GM21717 (cell line): ENCODE results near the gene COQ8B.
"Not testable (repeated sequence)": the region's sequence is repeated elsewhere in the genome, so short reads cannot be mapped to it uniquely, and the experiment has no call there.

Experiments
- ATAC-seq: cut with Tn5 transposase; IDR thresholded peaks from one replicate; pipeline ENCODE4 v1.9.1; 2021; ENCODE audit warnings: mild to moderate bottlenecking, moderate library complexity; ENCODE audit not compliant: unreplicated experiment

Gene COQ8B

GRCh38 chr19:40716482-40717324, at the start of gene COQ8B, which contains the start of gene ITPKC:
Gene COQ8B (minus strand): TSS chr19:40716886. CDS start chr19:40714632, 2,254 bp downstream.
Gene ITPKC (plus strand): TSS chr19:40717112. CDS start chr19:40717136, 24 bp downstream.
- ATAC-seq: peak; percentile 56

GRCh38 chr19:40766385-40766784, 49.7 kb upstream of the COQ8B start:
- ATAC-seq: not testable (repeated sequence)

GRCh38 chr19:40763963-40764362, 47.3 kb upstream of the COQ8B start:
- no peak for ATAC-seq

GRCh38 chr19:40763526-40763925, 46.8 kb upstream of the COQ8B start:
- no peak for ATAC-seq

- no peak for ATAC-seq
Observed at GRCh38 chr19:40762754-40763470, 46.2 kb upstream of the COQ8B start.

GRCh38 chr19:40759352-40759751, 42.7 kb upstream of the COQ8B start:
- ATAC-seq: no peak

- no peak for ATAC-seq
Observed at GRCh38 chr19:40758491-40758890, 41.8 kb upstream of the COQ8B start.

GRCh38 chr19:40756502-40757110, 39.9 kb upstream of the COQ8B start:
- ATAC-seq: no peak

- no peak for ATAC-seq
Observed at GRCh38 chr19:40755791-40756190, 39.1 kb upstream of the COQ8B start.

GRCh38 chr19:40755248-40755624, 38.5 kb upstream of the COQ8B start:
- ATAC-seq: no peak

- no peak for ATAC-seq
Observed at GRCh38 chr19:40754611-40755247, 38.0 kb upstream of the COQ8B start.

GRCh38 chr19:40752257-40752781, 35.6 kb upstream of the COQ8B start:
- no peak for ATAC-seq

GRCh38 chr19:40750874-40751537, 34.3 kb upstream of the COQ8B start, which contains the start of gene SNRPA:
Gene SNRPA (plus strand): TSS chr19:40751203. CDS start chr19:40751409, 206 bp downstream.
- peak; percentile 58 for ATAC-seq

- peak; percentile 79 for ATAC-seq
Observed at GRCh38 chr19:40750058-40750873, 33.6 kb upstream of the COQ8B start, which contains the start of gene ACTMAP. Gene ACTMAP (minus strand): TSS chr19:40750477. CDS start chr19:40749803, 674 bp downstream.

- no peak for ATAC-seq
Observed at GRCh38 chr19:40747536-40747935, 30.9 kb upstream of the COQ8B start.

- no peak for ATAC-seq
Observed at GRCh38 chr19:40745402-40745780, 28.7 kb upstream of the COQ8B start.

GRCh38 chr19:40744554-40745401, 28.1 kb upstream of the COQ8B start:
- no peak for ATAC-seq

GRCh38 chr19:40743926-40744325, 27.2 kb upstream of the COQ8B start:
- ATAC-seq: no peak
